ENCODE results near the gene COLGALT1.

The COLGALT1 gene

DNA sequence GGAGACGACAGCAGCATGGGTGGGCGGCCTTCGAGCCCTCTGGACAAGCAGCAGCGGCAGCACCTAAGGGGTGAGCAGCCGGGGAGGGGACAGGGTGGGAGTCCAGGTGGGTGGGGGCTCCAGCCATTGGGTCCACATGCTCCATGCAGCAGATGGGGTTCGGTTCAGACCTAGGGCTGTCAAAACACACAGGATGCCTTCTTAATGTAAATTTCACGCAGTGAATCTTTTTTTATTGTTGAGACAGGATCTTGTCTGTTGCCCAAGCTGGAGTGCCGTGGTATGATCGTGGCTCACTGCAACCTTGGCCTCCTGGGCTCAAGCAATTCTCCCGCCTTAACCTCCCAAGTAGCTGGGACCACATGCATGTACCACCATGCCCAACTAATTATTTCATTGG lies 28.1 kb upstream of the COLGALT1 start:
- DNase-seq (ENCODE audit: low spot score) (no peak), ATAC-seq (ENCODE audit: low read depth) (no peak)
- Histone ChIP-seq H3K27ac (ENCODE audit: poor library complexity, severe bottlenecking) (no peak overlapping the region), H3K9me3 (ENCODE audit: severe bottlenecking) (peaks cover 2% of the 10 kb centered on the region), H3K4me3 (ENCODE audit: severe bottlenecking) (no peak overlapping the region), H3K36me3 (ENCODE audit: low read depth) (no peaks in the 10 kb centered on the region), H3K27me3 (ENCODE audit: insufficient read depth, poor library complexity, severe bottlenecking) (no peaks in the 10 kb centered on the region), H3K4me1 (ENCODE audit: insufficient read depth, poor library complexity, severe bottlenecking) (no peaks in the 10 kb centered on the region)
- TF ChIP-seq, protein P1, sequence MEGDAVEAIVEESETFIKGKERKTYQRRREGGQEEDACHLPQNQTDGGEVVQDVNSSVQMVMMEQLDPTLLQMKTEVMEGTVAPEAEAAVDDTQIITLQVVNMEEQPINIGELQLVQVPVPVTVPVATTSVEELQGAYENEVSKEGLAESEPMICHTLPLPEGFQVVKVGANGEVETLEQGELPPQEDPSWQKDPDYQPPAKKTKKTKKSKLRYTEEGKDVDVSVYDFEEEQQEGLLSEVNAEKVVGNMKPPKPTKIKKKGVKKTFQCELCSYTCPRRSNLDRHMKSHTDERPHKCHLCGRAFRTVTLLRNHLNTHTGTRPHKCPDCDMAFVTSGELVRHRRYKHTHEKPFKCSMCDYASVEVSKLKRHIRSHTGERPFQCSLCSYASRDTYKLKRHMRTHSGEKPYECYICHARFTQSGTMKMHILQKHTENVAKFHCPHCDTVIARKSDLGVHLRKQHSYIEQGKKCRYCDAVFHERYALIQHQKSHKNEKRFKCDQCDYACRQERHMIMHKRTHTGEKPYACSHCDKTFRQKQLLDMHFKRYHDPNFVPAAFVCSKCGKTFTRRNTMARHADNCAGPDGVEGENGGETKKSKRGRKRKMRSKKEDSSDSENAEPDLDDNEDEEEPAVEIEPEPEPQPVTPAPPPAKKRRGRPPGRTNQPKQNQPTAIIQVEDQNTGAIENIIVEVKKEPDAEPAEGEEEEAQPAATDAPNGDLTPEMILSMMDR (IDR thresholded peaks at IDR 0.05; ENCODE audit: poor library complexity, severe bottlenecking) = no peak

DNA sequence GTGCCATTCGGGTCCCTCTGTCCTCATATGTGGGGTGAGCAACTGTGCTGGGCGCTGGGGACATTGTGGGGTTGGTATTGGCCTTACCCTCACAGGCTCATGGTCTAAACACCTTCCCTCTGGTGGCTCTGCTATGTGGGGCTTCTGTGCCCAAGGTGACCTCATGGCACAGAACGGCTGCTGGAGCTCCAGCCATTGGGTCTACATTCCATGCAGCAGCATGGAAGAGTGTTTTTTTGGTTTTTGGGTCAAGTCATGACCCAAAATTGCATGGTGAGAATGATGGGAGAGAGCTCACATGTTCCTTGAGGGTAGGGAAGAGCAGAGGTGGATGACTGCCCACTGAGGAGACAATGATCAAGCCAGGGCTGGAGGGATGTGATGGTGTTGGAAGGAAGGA lies 26.8 kb upstream of the COLGALT1 start:
- no peak for ATAC-seq (ENCODE audit: low read depth)
- H3K36me3 ChIP-seq (ENCODE audit: low read depth) = no peaks in the 10 kb centered on the region
- H3K4me1 ChIP-seq (ENCODE audit: insufficient read depth, poor library complexity, severe bottlenecking) = no peaks in the 10 kb centered on the region
- no peaks in the 10 kb centered on the region for H3K27me3 ChIP-seq (ENCODE audit: insufficient read depth, poor library complexity, severe bottlenecking)
- TF ChIP-seq, protein P1 (IDR thresholded peaks at IDR 0.05; ENCODE audit: poor library complexity, severe bottlenecking) = no peak
- H3K4me3 ChIP-seq (ENCODE audit: severe bottlenecking) = no peak overlapping the region
- H3K9me3 ChIP-seq (ENCODE audit: severe bottlenecking) = peaks cover 2% of the 10 kb centered on the region
- no peak overlapping the region for H3K27ac ChIP-seq (ENCODE audit: poor library complexity, severe bottlenecking)
- no peak for DNase-seq (ENCODE audit: low spot score)

GRCh38 chr19:17529239-17530158 lies 25.9 kb upstream of the COLGALT1 start:
- H3K36me3 ChIP-seq (ENCODE audit: low read depth) = no peaks in the 10 kb centered on the region
- no peak for DNase-seq (ENCODE audit: low spot score)
- ATAC-seq (ENCODE audit: low read depth) = no peak

DNA sequence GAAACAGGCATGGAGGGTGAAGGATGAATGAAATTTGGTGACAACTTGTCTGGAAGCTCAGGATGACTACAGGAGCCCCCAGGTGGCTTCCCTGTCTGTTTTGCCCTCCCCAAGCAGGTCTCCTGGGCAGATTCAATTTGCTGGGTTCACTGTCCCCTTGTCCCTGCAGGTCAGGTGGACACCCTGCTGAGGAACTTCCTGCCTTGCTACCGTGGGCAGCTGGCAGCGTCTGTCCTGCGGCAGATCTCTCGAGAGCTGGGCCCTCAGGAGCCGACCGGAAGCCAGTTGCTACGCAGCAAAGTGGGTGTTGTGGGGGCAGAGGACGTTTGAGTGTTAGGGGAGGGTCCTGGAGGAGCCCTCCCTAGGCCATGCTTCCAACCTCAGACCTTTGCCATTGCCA lies 24.9 kb upstream of the COLGALT1 start:
- H3K4me3 ChIP-seq (ENCODE audit: severe bottlenecking) = no peak overlapping the region
- no peaks in the 10 kb centered on the region for H3K4me1 ChIP-seq (ENCODE audit: insufficient read depth, poor library complexity, severe bottlenecking)
- no peaks in the 10 kb centered on the region for H3K27me3 ChIP-seq (ENCODE audit: insufficient read depth, poor library complexity, severe bottlenecking)
- no peak overlapping the region for H3K27ac ChIP-seq (ENCODE audit: poor library complexity, severe bottlenecking)
- H3K36me3 ChIP-seq (ENCODE audit: low read depth) = no peaks in the 10 kb centered on the region
- no peak for DNase-seq (ENCODE audit: low spot score)
- H3K9me3 ChIP-seq (ENCODE audit: severe bottlenecking) = no peaks in the 10 kb centered on the region
- no peak for ATAC-seq (ENCODE audit: low read depth)
- TF ChIP-seq, protein P1 (IDR thresholded peaks at IDR 0.05; ENCODE audit: poor library complexity, severe bottlenecking) = no peak

More at GRCh38 chr19:17529239-17530158, 25.9 kb upstream of the COLGALT1 start:
- Histone ChIP-seq H3K27ac (ENCODE audit: poor library complexity, severe bottlenecking) (no peak overlapping the region), H3K9me3 (ENCODE audit: severe bottlenecking) (peaks cover 2% of the 10 kb centered on the region), H3K27me3 (ENCODE audit: insufficient read depth, poor library complexity, severe bottlenecking) (no peaks in the 10 kb centered on the region), H3K4me3 (ENCODE audit: severe bottlenecking) (no peak overlapping the region), H3K4me1 (ENCODE audit: insufficient read depth, poor library complexity, severe bottlenecking) (no peaks in the 10 kb centered on the region)
- TF ChIP-seq, protein P1 (IDR thresholded peaks at IDR 0.05; ENCODE audit: poor library complexity, severe bottlenecking) = no peak

GRCh38 chr19:17532116-17532515 lies 23.3 kb upstream of the COLGALT1 start:
- DNase-seq (ENCODE audit: low spot score) = no peak
- Histone ChIP-seq H3K27ac (ENCODE audit: poor library complexity, severe bottlenecking) (no peak overlapping the region), H3K27me3 (ENCODE audit: insufficient read depth, poor library complexity, severe bottlenecking) (no peaks in the 10 kb centered on the region), H3K9me3 (ENCODE audit: severe bottlenecking) (no peaks in the 10 kb centered on the region), H3K36me3 (ENCODE audit: low read depth) (no peaks in the 10 kb centered on the region), H3K4me3 (ENCODE audit: severe bottlenecking) (no peak overlapping the region), H3K4me1 (ENCODE audit: insufficient read depth, poor library complexity, severe bottlenecking) (no peaks in the 10 kb centered on the region)
- ATAC-seq (ENCODE audit: low read depth) = no peak
- TF ChIP-seq, protein P1 (IDR thresholded peaks at IDR 0.05; ENCODE audit: poor library complexity, severe bottlenecking) = no peak
